GM19239 (cell line): ENCODE measurements around the gene DNMT1.
"Not testable (repeated sequence)": the region's sequence is repeated elsewhere in the genome, so short reads cannot be mapped to it uniquely, and the experiment has no call there.

Experiments
- DNase-seq: peaks from one replicate; pipeline ENCODE4 v3.0.0; 2011; ENCODE audit warnings: low spot score; ENCODE audit not compliant: insufficient read length
- FAIRE-seq: peaks from 2 replicates; lab custom pipeline; 2011; peaks lifted over from hg19 to GRCh38; lab: Jason Lieb, UNC

The DNMT1 gene

GRCh38 chr19:10187315-10187714 lies 7.4 kb downstream of the DNMT1 start:
- no peak for DNase-seq
- FAIRE-seq, result no peak

GRCh38 chr19:10184636-10185035 lies 10.1 kb downstream of the DNMT1 start:
- FAIRE-seq, result no peak
- DNase-seq, result no peak

- FAIRE-seq, result no peak
Observed at GRCh38 chr19:10183926-10184325, 10.8 kb downstream of the DNMT1 start.

GRCh38 chr19:10182847-10183246 lies 11.9 kb downstream of the DNMT1 start:
- no peak for FAIRE-seq
- DNase-seq, result no peak

More at GRCh38 chr19:10183926-10184325, 10.8 kb downstream of the DNMT1 start:
- no peak for DNase-seq

GRCh38 chr19:10182076-10182475 lies 12.7 kb downstream of the DNMT1 start:
- DNase-seq, result no peak
- FAIRE-seq, result no peak

GRCh38 chr19:10180459-10180858 lies 14.3 kb downstream of the DNMT1 start:
- no peak for DNase-seq
- no peak for FAIRE-seq

- not testable (repeated sequence) for DNase-seq, FAIRE-seq
Observed at GRCh38 chr19:10180024-10180423, 14.7 kb downstream of the DNMT1 start.

GRCh38 chr19:10173527-10173926 lies 21.2 kb downstream of the DNMT1 start:
- DNase-seq (no peak), FAIRE-seq (no peak)

- DNase-seq (no peak), FAIRE-seq (peak; percentile 89)
Observed at GRCh38 chr19:10168386-10168948, 26.3 kb downstream of the DNMT1 start.

GRCh38 chr19:10167459-10167858 lies 27.3 kb downstream of the DNMT1 start:
- FAIRE-seq (no peak), DNase-seq (no peak)

- DNase-seq, FAIRE-seq: not testable (repeated sequence)
Observed at GRCh38 chr19:10166501-10166900, 28.3 kb downstream of the DNMT1 start.

GRCh38 chr19:10166046-10166445 lies 28.7 kb downstream of the DNMT1 start:
- DNase-seq (no peak), FAIRE-seq (no peak)

- no peak for FAIRE-seq
Observed at GRCh38 chr19:10163536-10163935, 31.2 kb downstream of the DNMT1 start.

GRCh38 chr19:10159610-10160009 lies 35.1 kb downstream of the DNMT1 start:
- FAIRE-seq, result no peak
- DNase-seq, result no peak

More at GRCh38 chr19:10163536-10163935, 31.2 kb downstream of the DNMT1 start:
- no peak for DNase-seq

GRCh38 chr19:10158485-10158884 lies 36.3 kb downstream of the DNMT1 start:
- DNase-seq (no peak), FAIRE-seq (no peak)

GRCh38 chr19:10158071-10158470 lies 36.7 kb downstream of the DNMT1 start:
- FAIRE-seq, result no peak
- DNase-seq, result no peak

- DNase-seq (no peak), FAIRE-seq (no peak)
Observed at GRCh38 chr19:10155839-10156238, 38.9 kb downstream of the DNMT1 start.

GRCh38 chr19:10152100-10152499 lies 42.7 kb downstream of the DNMT1 start:
- FAIRE-seq (no peak), DNase-seq (no peak)

- FAIRE-seq (no peak), DNase-seq (no peak)
Observed at GRCh38 chr19:10151521-10151920, 43.2 kb downstream of the DNMT1 start.

- DNase-seq (no peak), FAIRE-seq (no peak)
Observed at GRCh38 chr19:10149427-10149826, 45.3 kb downstream of the DNMT1 start.

- no peak for DNase-seq
Observed at GRCh38 chr19:10146142-10146541, 48.6 kb downstream of the DNMT1 start.

GRCh38 chr19:10145031-10145430 lies 49.7 kb downstream of the DNMT1 start:
- FAIRE-seq (no peak), DNase-seq (no peak)

More at GRCh38 chr19:10146142-10146541, 48.6 kb downstream of the DNMT1 start:
- FAIRE-seq, result no peak
